Activated CD4-positive, alpha-beta T cell treated with anti-CD3 and anti-CD28 coated beads for 4 hours (primary cell): ENCODE measurements around the gene BBS4.
"Not testable (repeated sequence)": the region's sequence is repeated elsewhere in the genome, so short reads cannot be mapped to it uniquely, and the experiment has no call there.

Experiments used
- DNase-seq, 2 donors: peaks; one replicate each; pipeline ENCODE4 v3.0.0-alpha.2; 2020

The BBS4 gene

GRCh38 chr15:72685925-72686794, at the start of gene BBS4, which contains the start of gene HIGD2B:
TSS of gene BBS4 (plus strand) at chr15:72686207. CDS start at chr15:72686228, 21 bp downstream.
TSS of gene HIGD2B (minus strand) at chr15:72686182. CDS start at chr15:72676374, 9,808 bp downstream.
- peak; percentile 73 to 79 for DNase-seq

- peak; percentile 13 to 35 for DNase-seq
Measured at GRCh38 chr15:72636519-72637282, 49.3 kb upstream of the BBS4 start.

- DNase-seq, result not testable (repeated sequence)
Measured at GRCh38 chr15:72639759-72640483, 46.1 kb upstream of the BBS4 start.

- not testable (repeated sequence) for DNase-seq
Measured at GRCh38 chr15:72642271-72642670, 43.7 kb upstream of the BBS4 start.

GRCh38 chr15:72648631-72649253, 37.3 kb upstream of the BBS4 start:
- DNase-seq, result not testable (repeated sequence)

GRCh38 chr15:72654397-72654796, 31.6 kb upstream of the BBS4 start, which contains the start of gene GOLGA6B:
TSS of gene GOLGA6B (plus strand) at chr15:72654697. CDS start at chr15:72654738, 41 bp downstream.
- DNase-seq, result not testable (repeated sequence)

GRCh38 chr15:72656014-72656413, 30.0 kb upstream of the BBS4 start:
- not testable (repeated sequence) for DNase-seq

GRCh38 chr15:72661081-72661480, 24.9 kb upstream of the BBS4 start:
- DNase-seq, result not testable (repeated sequence)

GRCh38 chr15:72663931-72664330, 22.1 kb upstream of the BBS4 start:
- DNase-seq, result not testable (repeated sequence)

GRCh38 chr15:72665706-72666105, 20.3 kb upstream of the BBS4 start:
- DNase-seq, result not testable (repeated sequence)

GRCh38 chr15:72669803-72670202, 16.2 kb upstream of the BBS4 start:
- DNase-seq, result not testable (repeated sequence)

- peak; percentile 57 to 62 for DNase-seq
Measured at GRCh38 chr15:72670656-72671352, 15.2 kb upstream of the BBS4 start.

- DNase-seq, result no peak
Measured at GRCh38 chr15:72671525-72671924, 14.5 kb upstream of the BBS4 start.

GRCh38 chr15:72676838-72677237, 9.2 kb upstream of the BBS4 start:
- no peak for DNase-seq

GRCh38 chr15:72680931-72681330, 5.1 kb upstream of the BBS4 start:
- no peak for DNase-seq

- no peak for DNase-seq
Measured at GRCh38 chr15:72682772-72683171, 3.2 kb upstream of the BBS4 start.

- no peak for DNase-seq
Measured at GRCh38 chr15:72685301-72685924, 594 bp upstream of the BBS4 start.

- DNase-seq, result no peak
Measured at GRCh38 chr15:72688697-72689096, 2.7 kb downstream of the BBS4 start.

- DNase-seq, result no peak
Measured at GRCh38 chr15:72690938-72691337, 4.9 kb downstream of the BBS4 start.

GRCh38 chr15:72698938-72699337, 12.9 kb downstream of the BBS4 start:
- no peak for DNase-seq

GRCh38 chr15:72700076-72700475, 14.1 kb downstream of the BBS4 start:
- DNase-seq, result no peak
